Thyroid gland (tissue), 4 donors: Measurements from ENCODE around the gene KCNQ2. TPM values are rescaled to one million over a fixed set of nuclear protein-coding genes. Genes with fewer than 3 reads are reported as not detected.

Experiments used
- DNase-seq, 2 donors: peaks; one replicate each; pipeline ENCODE4 v3.0.0-alpha.2; 2019
- H3K27ac ChIP-seq, 3 donors: fragments of 200-600 bp; sonication (generic); 1 replicate in 2 of 3; 2 replicates in 1 of 3; pipeline ENCODE4 v1.5.1; 2016 to 2019; ENCODE audit warnings: mild to moderate bottlenecking in 1 of 3, moderate library complexity in 1 of 3
- H3K27me3 ChIP-seq: fragments of 200-600 bp; sonication (generic); one replicate; pipeline ENCODE4 v1.5.1; 2019
- H3K36me3 ChIP-seq, 2 donors: fragments of 200-600 bp; sonication (generic); one replicate each; pipeline ENCODE4 v1.5.1; 2016 to 2019
- H3K4me1 ChIP-seq, 2 donors: fragments of 200-600 bp; sonication (generic); one replicate each; pipeline ENCODE4 v1.5.1; 2017 to 2019
- H3K4me3 ChIP-seq, 3 donors: fragments of 200-600 bp; sonication (generic); replicated peaks in 1 of 3; 1 replicate in 2 of 3; 2 replicates in 1 of 3; pipeline ENCODE4 v1.5.1; 2016; ENCODE audit warnings: mild to moderate bottlenecking in 1 of 3
- H3K9me3 ChIP-seq: fragments of 200-600 bp; sonication (generic); one replicate; pipeline ENCODE4 v1.5.1; 2017
- CTCF ChIP-seq, 6 experiments: fragments of 200-600 bp in 3 of 6; fragments of 450-650 bp in 3 of 6; sonication (generic) in 3 of 6; IDR thresholded peaks; one replicate each; pipeline ENCODE4 v1.5.1; 2016 to 2019; ENCODE audit warnings: antibody characterized with exemption in 6 of 6, mild to moderate bottlenecking in 2 of 6, inconsistent platforms in 1 of 6, moderate library complexity in 1 of 6
- POLR2A ChIP-seq, 2 donors: fragments of 450-650 bp; IDR thresholded peaks; one replicate each; pipeline ENCODE4 v1.6.1; 2017; ENCODE audit warnings: antibody characterized with exemption in 2 of 2, mild to moderate bottlenecking in 2 of 2, moderate library complexity in 1 of 2
- WGBS, 2 donors: methylation state at CpG; one replicate each; pipeline ENCODE4 v1.1.5; 2017; 5-methylcytosine and 5-hydroxymethylcytosine counted together
- intact Hi-C: fragments of 100-400 bp; cut with DNase I; formaldehyde crosslinking; loops from one replicate; pipeline ENCODE4 v1.15.1; 2023
- total RNA-seq, 4 donors: library from RNA; depleted of rRNA; stranded (reverse); fragments of >200 nt; gene quantifications; one replicate each; pipeline ENCODE4 v1.2.3, GENCODE V29; 2016

The KCNQ2 gene
- total RNA-seq, 4 donors from 2014 or later = 0.11 to 0.27 TPM; not detected in 2

GRCh38 chr20:63495167-63495720 lies 22.8 kb upstream of the KCNQ2 start:
- no peak for DNase-seq
- Histone ChIP-seq H3K4me1 (peaks cover 0 to 16% of the 10 kb centered on the region in 2 donors), H3K9me3 (no peaks in the 10 kb centered on the region), H3K27ac (no peak overlapping the region), H3K36me3 (no peaks in the 10 kb centered on the region), H3K27me3 (peaks cover 7% of the 10 kb centered on the region), H3K4me3 (no peak overlapping the region)
- intact Hi-C loops = loop anchor here (5.0 kb wide), 1 partner anchor 477 kb away; no protein-coding TSS in a partner anchor
- TF ChIP-seq POLR2A (IDR thresholded peaks at IDR 0.05) = no peak
- TF ChIP-seq CTCF (IDR thresholded peaks at IDR 0.05) = no peak
- WGBS, 2 donors = 67 to 74% methylated on average over 4 to 5 of the region's 8 CpGs

GRCh38 chr20:63494420-63495166 lies 22.1 kb upstream of the KCNQ2 start:
- H3K4me1 ChIP-seq = peaks cover 0 to 16% of the 10 kb centered on the region in 2 donors
- H3K9me3 ChIP-seq = no peaks in the 10 kb centered on the region
- H3K4me3 ChIP-seq = no peak overlapping the region
- no peaks in the 10 kb centered on the region for H3K36me3 ChIP-seq
- WGBS, 2 donors = 80 to 86% methylated on average over 19 to 34 of the region's 51 CpGs
- intact Hi-C loops = loop anchor here (5.0 kb wide), 1 partner anchor 478 kb away; no protein-coding TSS in a partner anchor
- H3K27ac ChIP-seq = no peak overlapping the region
- DNase-seq = no peak
- H3K27me3 ChIP-seq = peaks cover 4% of the 10 kb centered on the region
- TF ChIP-seq CTCF (IDR thresholded peaks at IDR 0.05) (no peak), POLR2A (IDR thresholded peaks at IDR 0.05) (no peak)

- TF ChIP-seq CTCF (IDR thresholded peaks at IDR 0.05) (no peak), POLR2A (IDR thresholded peaks at IDR 0.05) (no peak)
- WGBS, 2 donors = 79% methylated on average over 6 of the region's 7 CpGs; no CpG with 5 or more reads in 1 of the 2 donors
- DNase-seq = no peak
- intact Hi-C loops = no loop called here
- no peaks in the 10 kb centered on the region for H3K9me3 ChIP-seq
- no peak overlapping the region for H3K27ac ChIP-seq
- H3K4me3 ChIP-seq = no peak overlapping the region
- H3K36me3 ChIP-seq = no peaks in the 10 kb centered on the region
- no peaks in the 10 kb centered on the region for H3K27me3 ChIP-seq
- peaks cover 0 to 13% of the 10 kb centered on the region in 2 donors for H3K4me1 ChIP-seq
These were observed 21.6 kb upstream of the KCNQ2 start for GRCh38 chr20:63494084-63494419.

GRCh38 chr20:63493563-63494020 lies 21.1 kb upstream of the KCNQ2 start:
- Histone ChIP-seq H3K4me1 (peaks cover 0 to 9% of the 10 kb centered on the region in 2 donors), H3K9me3 (no peaks in the 10 kb centered on the region), H3K27ac (no peak overlapping the region), H3K4me3 (no peak overlapping the region), H3K27me3 (no peaks in the 10 kb centered on the region), H3K36me3 (no peaks in the 10 kb centered on the region)
- WGBS, 2 donors = 61 to 63% methylated on average over 7 to 8 of the region's 13 CpGs
- no peak for DNase-seq
- intact Hi-C loops = no loop called here
- TF ChIP-seq CTCF (IDR thresholded peaks at IDR 0.05) = no peak

- H3K27ac ChIP-seq = no peak overlapping the region
- 87 to 95% methylated on average over 6 to 14 of the region's 14 CpGs for WGBS, 2 donors
- H3K4me1 ChIP-seq = peaks cover 0 to 3% of the 10 kb centered on the region in 2 donors
- H3K27me3 ChIP-seq = no peaks in the 10 kb centered on the region
- DNase-seq = no peak
- H3K9me3 ChIP-seq = no peaks in the 10 kb centered on the region
- TF ChIP-seq CTCF (IDR thresholded peaks at IDR 0.05) (no peak), POLR2A (IDR thresholded peaks at IDR 0.05) (no peak)
- no peaks in the 10 kb centered on the region for H3K36me3 ChIP-seq
- intact Hi-C loops = no loop called here
- H3K4me3 ChIP-seq = no peak overlapping the region
These were observed 20.5 kb upstream of the KCNQ2 start for GRCh38 chr20:63492982-63493381.
